Testis (tissue), 2 donors: ENCODE data around the gene MECP2.

Experiments used
- POLR2A ChIP-seq: fragments of 450-650 bp; IDR thresholded peaks from one replicate; pipeline ENCODE4 v1.6.1; 2017; ENCODE audit warnings: antibody characterized with exemption, mild to moderate bottlenecking, moderate library complexity
- TF ChIP-seq, protein P1 (sequence below), 3 experiments: fragments of 450-650 bp in 2 of 3; fragments of 200-600 bp in 1 of 3; sonication (generic) in 1 of 3; IDR thresholded peaks; one replicate each; pipeline ENCODE4 v1.5.1; 2016 to 2019; ENCODE audit warnings: antibody characterized with exemption in 3 of 3, mild to moderate bottlenecking in 2 of 3, moderate library complexity in 1 of 3

DNA sequence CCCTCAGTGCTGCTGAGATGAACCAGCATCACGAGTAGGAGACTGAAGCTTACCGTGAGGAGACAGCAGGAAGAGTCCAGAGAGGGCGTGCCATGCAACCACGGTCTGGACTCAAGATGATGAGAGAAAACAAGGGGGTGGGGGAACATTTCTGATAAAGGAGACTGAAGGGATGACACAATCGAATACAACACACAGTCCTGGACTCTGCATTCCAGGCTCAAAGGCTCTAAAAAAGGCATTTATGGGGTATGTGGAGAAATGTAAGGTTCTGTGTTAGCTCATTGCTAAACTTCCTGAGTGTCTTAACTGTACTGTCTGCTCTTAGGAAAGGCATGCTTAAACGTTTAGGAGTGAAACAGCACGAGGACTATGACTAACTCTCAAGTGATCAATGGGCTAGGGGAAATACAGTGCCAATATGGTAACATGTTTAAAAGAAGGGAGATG is 57.2 kb downstream of the MECP2 start:
- TF ChIP-seq, protein P1, sequence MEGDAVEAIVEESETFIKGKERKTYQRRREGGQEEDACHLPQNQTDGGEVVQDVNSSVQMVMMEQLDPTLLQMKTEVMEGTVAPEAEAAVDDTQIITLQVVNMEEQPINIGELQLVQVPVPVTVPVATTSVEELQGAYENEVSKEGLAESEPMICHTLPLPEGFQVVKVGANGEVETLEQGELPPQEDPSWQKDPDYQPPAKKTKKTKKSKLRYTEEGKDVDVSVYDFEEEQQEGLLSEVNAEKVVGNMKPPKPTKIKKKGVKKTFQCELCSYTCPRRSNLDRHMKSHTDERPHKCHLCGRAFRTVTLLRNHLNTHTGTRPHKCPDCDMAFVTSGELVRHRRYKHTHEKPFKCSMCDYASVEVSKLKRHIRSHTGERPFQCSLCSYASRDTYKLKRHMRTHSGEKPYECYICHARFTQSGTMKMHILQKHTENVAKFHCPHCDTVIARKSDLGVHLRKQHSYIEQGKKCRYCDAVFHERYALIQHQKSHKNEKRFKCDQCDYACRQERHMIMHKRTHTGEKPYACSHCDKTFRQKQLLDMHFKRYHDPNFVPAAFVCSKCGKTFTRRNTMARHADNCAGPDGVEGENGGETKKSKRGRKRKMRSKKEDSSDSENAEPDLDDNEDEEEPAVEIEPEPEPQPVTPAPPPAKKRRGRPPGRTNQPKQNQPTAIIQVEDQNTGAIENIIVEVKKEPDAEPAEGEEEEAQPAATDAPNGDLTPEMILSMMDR (IDR thresholded peaks at IDR 0.05) = no peak
- TF ChIP-seq POLR2A = no peak
